ENCODE data around the gene GRID2IP.
"Not testable (repeated sequence)": the region's sequence is repeated elsewhere in the genome, so short reads cannot be mapped to it uniquely, and the experiment has no call there.

GRID2IP gene

GRCh38 chr7:6465862-6466261 lies 85.4 kb downstream of the GRID2IP start:
- no peak for DNase-seq
- in situ Hi-C loops (cut with HindIII; ENCODE audit: low pct_ligation_motif_present, low pct_unique_long_range_greater_than_20kb, low sequenced_read_pairs): no loop called here

DNA sequence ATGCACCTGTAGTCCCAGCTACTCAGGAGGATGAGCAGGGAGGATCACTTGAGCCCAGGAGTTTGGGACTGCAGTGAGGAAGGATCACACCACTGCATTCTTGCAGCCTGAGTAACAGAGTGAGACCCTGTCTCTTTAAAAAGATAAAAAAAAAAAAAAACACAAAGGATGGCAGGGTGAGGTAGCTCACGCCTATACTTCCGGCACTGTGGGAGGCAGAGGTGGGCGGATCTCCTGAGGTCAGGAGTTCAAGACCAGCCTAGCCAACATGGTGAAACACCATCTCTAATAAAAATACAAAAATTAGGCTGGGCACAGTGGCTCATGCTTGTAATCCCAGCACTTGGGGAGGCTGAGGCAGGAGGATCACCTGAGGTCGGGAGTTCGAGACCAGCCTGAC lies 87.7 kb downstream of the GRID2IP start:
- in situ Hi-C loops (cut with HindIII; ENCODE audit: low pct_ligation_motif_present, low pct_unique_long_range_greater_than_20kb, low sequenced_read_pairs); DNase-seq: not testable (repeated sequence)

GRCh38 chr7:6461946-6462550 lies 89.2 kb downstream of the GRID2IP start:
- no peak for DNase-seq
- in situ Hi-C loops (cut with HindIII; ENCODE audit: low pct_ligation_motif_present, low pct_unique_long_range_greater_than_20kb, low sequenced_read_pairs): no loop called here

- in situ Hi-C loops (cut with HindIII; ENCODE audit: low pct_ligation_motif_present, low pct_unique_long_range_greater_than_20kb, low sequenced_read_pairs): no loop called here
- DNase-seq: no peak
These were observed 90.2 kb downstream of the GRID2IP start for GRCh38 chr7:6460990-6461584.

GRCh38 chr7:6460303-6460702 lies 91.0 kb downstream of the GRID2IP start:
- no peak for DNase-seq
- in situ Hi-C loops (cut with HindIII; ENCODE audit: low pct_ligation_motif_present, low pct_unique_long_range_greater_than_20kb, low sequenced_read_pairs): no loop called here

DNA sequence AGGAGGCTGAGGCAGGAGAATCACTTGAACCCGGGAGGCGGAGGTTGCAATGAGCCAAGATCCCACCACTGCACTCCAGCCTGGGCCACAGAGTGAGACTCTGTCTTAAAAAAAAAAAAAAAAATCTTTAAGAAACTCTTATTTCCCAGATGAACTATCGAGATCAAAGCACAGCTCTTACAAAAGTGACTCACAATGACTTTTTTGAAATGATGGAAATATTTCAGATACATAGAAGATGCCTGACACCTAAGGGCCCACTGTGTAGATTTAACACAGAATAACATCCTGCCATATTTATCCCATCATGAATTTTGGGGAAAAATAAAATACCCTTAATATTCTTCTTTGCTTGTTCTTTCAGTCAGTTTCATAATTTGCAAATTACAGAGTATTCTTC lies 92.6 kb downstream of the GRID2IP start:
- in situ Hi-C loops (cut with HindIII; ENCODE audit: low pct_ligation_motif_present, low pct_unique_long_range_greater_than_20kb, low sequenced_read_pairs): not testable (repeated sequence)

GRCh38 chr7:6453734-6454133 lies 97.5 kb downstream of the GRID2IP start:
- in situ Hi-C loops (cut with HindIII; ENCODE audit: low pct_ligation_motif_present, low pct_unique_long_range_greater_than_20kb, low sequenced_read_pairs): no loop called here
- DNase-seq: peak; percentile 97

More for the DNA sequence above, 92.6 kb downstream of the GRID2IP start:
- DNase-seq: not testable (repeated sequence)

DNA sequence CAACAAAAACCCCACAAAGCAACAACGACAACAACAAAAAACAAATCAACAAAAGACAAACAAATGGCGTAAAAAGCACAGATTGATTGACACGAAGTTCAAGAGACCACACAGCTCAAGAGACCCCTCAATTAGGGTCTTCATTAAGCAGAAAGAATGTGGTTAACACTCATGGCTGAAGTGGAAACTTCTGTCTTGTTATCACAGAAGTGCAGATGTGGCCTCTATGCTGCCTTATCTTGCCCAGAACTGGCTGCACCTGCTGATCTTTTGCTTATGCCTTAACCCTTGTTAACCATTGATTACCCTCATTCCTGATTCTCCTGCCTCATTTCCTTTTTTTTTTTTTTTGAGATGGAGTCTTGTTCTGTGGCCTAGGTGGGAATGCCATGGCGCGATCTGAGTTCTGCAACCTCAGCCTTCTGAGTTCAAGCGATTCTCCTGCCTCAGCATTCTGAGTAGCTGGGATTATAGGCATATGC lies 100.0 kb downstream of the GRID2IP start:
- in situ Hi-C loops (cut with HindIII; ENCODE audit: low pct_ligation_motif_present, low pct_unique_long_range_greater_than_20kb, low sequenced_read_pairs): no loop called here
- DNase-seq: no peak

DNA sequence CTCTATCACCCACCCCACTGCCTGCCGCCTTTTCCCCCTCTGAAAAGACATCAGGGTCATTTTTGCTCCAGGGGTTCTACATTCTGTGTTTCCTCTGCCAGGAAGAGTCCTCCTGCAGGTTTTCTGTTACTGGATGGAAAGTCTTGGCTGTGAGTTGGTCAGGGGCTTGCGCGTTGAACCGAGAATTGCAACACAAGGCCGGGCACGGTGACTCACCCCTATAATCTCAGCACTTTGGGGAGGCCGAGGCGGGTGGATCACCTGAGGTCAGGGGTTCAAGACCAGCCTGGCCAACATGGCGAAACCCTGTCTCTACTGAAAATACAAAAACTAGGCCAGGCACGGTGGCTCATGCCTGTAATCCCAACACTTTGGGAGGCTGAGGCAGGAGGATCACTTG lies 100.7 kb downstream of the GRID2IP start:
- peak; percentile 80 for DNase-seq
- in situ Hi-C loops (cut with HindIII; ENCODE audit: low pct_ligation_motif_present, low pct_unique_long_range_greater_than_20kb, low sequenced_read_pairs): not testable (repeated sequence)

- DNase-seq: peak; percentile 81
- in situ Hi-C loops (cut with HindIII; ENCODE audit: low pct_ligation_motif_present, low pct_unique_long_range_greater_than_20kb, low sequenced_read_pairs): not testable (repeated sequence)
These were observed 101.4 kb downstream of the GRID2IP start for GRCh38 chr7:6449884-6450283.

DNA sequence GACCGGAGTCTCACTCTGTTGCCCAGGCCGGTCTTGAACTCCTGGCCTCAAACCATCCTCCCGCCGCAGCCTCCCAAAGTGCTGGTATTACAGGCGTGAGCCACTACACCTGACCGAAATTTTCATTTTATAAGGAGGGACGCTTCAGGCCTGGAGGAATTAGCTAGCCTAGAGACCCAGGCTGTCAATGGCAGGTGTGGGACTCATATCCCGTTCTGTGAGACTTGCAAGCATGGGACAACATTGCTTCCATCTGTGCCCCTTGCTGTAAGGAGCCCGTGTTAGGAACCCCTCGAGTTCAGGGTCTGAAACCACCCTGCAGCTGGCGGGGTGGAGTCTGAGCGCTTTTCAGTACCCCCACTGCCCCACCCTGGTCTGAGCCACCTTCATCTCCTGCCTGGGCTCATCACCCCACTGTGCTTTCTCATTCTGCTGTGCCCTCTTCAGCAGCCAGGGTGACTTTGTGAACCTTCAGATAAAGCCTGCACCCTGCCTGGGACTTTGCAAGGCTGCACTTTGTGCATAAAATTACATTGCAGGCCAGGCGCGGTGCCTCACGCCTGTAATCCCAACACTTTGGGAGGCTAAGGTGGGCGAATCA lies 102.2 kb downstream of the GRID2IP start:
- in situ Hi-C loops (cut with HindIII; ENCODE audit: low pct_ligation_motif_present, low pct_unique_long_range_greater_than_20kb, low sequenced_read_pairs): no loop called here
- DNase-seq: no peak

GRCh38 chr7:6447581-6448199 lies 103.6 kb downstream of the GRID2IP start, which contains the start of gene DAGLB:
Gene DAGLB, minus strand, starts transcription at chr7:6447954. Its CDS starts 112 bp downstream, at chr7:6447842.
- in situ Hi-C loops (cut with HindIII; ENCODE audit: low pct_ligation_motif_present, low pct_unique_long_range_greater_than_20kb, low sequenced_read_pairs): no loop called here
- DNase-seq: peak; percentile 96
